ENCODE measurements around the gene FOXL3. TPM values are rescaled to one million over a fixed set of nuclear protein-coding genes. Genes with fewer than 3 reads are reported as not detected.

Gene FOXL3
- total RNA-seq, 4 donors from 2014 or later = not detected

DNA sequence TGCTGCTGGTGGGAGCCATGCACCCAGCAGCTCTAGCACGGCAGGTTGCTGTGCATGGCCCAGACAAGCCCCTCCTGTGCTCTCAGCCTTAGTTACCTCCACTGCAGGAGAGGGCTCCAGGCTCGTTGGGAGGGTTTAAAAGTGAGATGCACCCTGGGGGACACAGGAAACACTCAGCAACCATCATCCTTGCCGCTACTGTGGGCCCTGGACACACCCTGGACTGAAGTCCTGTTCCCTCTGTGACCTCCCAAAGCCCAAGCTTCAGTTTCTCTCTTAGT, 49.0 kb downstream of the FOXL3 start:
- DNase-seq (ENCODE audit: low spot score) = no peak
- no peak for ATAC-seq (ENCODE audit: low FRiP score)
- TF ChIP-seq, protein P1, sequence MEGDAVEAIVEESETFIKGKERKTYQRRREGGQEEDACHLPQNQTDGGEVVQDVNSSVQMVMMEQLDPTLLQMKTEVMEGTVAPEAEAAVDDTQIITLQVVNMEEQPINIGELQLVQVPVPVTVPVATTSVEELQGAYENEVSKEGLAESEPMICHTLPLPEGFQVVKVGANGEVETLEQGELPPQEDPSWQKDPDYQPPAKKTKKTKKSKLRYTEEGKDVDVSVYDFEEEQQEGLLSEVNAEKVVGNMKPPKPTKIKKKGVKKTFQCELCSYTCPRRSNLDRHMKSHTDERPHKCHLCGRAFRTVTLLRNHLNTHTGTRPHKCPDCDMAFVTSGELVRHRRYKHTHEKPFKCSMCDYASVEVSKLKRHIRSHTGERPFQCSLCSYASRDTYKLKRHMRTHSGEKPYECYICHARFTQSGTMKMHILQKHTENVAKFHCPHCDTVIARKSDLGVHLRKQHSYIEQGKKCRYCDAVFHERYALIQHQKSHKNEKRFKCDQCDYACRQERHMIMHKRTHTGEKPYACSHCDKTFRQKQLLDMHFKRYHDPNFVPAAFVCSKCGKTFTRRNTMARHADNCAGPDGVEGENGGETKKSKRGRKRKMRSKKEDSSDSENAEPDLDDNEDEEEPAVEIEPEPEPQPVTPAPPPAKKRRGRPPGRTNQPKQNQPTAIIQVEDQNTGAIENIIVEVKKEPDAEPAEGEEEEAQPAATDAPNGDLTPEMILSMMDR (IDR thresholded peaks at IDR 0.05) = no peak

- TF ChIP-seq, protein P1 (IDR thresholded peaks at IDR 0.05) = no peak
- no peak for DNase-seq (ENCODE audit: low spot score)
These were observed 49.7 kb downstream of the FOXL3 start for GRCh38 chr7:339696-340095.

DNA sequence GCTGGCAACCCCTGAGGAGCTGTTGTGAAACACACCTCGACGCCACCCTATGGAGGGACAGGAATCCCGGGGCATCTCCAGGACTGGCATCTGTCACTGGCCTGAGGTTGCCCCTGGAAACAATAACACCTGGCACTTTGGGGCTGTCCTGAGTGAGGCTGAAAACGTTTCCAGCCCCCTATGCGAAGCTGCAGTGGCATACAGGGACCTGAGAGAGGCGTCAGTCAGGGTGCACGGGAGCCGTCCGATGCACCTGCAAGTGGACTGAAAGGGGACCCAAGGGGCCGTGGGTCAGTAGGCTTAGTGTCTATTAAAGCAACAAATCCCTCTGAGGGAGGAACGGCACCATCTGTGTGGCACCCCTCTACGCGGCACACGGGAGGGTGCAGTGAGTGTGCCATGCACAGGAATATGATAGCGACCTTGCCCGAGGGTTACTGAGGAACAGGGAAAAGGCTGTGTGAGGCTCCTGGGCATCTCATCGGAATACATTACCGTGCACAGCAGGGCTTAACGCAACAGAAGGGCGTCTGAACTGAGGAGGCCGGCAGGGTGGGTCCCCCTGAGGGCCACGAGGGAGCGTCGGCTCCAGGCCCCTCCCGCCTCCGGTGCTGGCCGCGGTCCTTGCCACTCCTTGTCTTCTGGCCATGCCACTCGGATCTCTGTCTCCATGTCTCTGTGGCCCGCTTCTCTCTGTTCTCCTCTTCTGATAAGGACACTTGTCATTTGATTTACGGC, 50.4 kb downstream of the FOXL3 start:
- no peak for ATAC-seq (ENCODE audit: low FRiP score)

More at GRCh38 chr7:339696-340095, 49.7 kb downstream of the FOXL3 start:
- no peak for ATAC-seq (ENCODE audit: low FRiP score)

More for the DNA sequence above, 50.4 kb downstream of the FOXL3 start:
- DNase-seq (ENCODE audit: low spot score) = no peak
- TF ChIP-seq, protein P1 (IDR thresholded peaks at IDR 0.05) = no peak

Other genes with a start within 250 kb of the FOXL3 start
- 100 to 1,000 TPM in 1 of 4 donors, 10 to 100 TPM in 3; 25.5 to 119 (median 35.8) TPM for gene FAM20C, start 97.6 kb upstream of the FOXL3 start, total RNA-seq
- gene PDGFA, start 229.7 kb downstream of the FOXL3 start, total RNA-seq = 10 to 100 TPM in 1 of 4 donors, 1 to 10 TPM in 3; 7.0 to 23.7 (median 8.8) TPM